Fibroblast of upper back skin (primary cell): Measurements from ENCODE around the gene METTL23.
A peak's percentile ranks its signal among the peaks of the same experiment; 100 is the strongest.

ENCODE experiments used
- DNase-seq: peaks from one replicate; pipeline ENCODE4 v3.0.0-alpha.2; 2013

The METTL23 gene

GRCh38 chr17:76726776-76727718, at the start of gene METTL23:
Gene METTL23 (plus strand): TSS chr17:76726839. CDS start chr17:76729711, 2,872 bp downstream.
- DNase-seq = peak; percentile 75

- no peak for DNase-seq
These were observed 49.2 kb upstream of the METTL23 start for GRCh38 chr17:76677406-76677805.

GRCh38 chr17:76678330-76678729, 48.3 kb upstream of the METTL23 start:
- no peak for DNase-seq

- no peak for DNase-seq
These were observed 47.4 kb upstream of the METTL23 start for GRCh38 chr17:76679239-76679638.

- DNase-seq = peak; percentile 56
These were observed 45.2 kb upstream of the METTL23 start for GRCh38 chr17:76681222-76682137.

GRCh38 chr17:76682296-76682695, 44.3 kb upstream of the METTL23 start:
- DNase-seq = peak; percentile 62

- DNase-seq = no peak
These were observed 43.5 kb upstream of the METTL23 start for GRCh38 chr17:76683011-76683755.

- DNase-seq = no peak
These were observed 42.5 kb upstream of the METTL23 start for GRCh38 chr17:76683921-76684745.

GRCh38 chr17:76684756-76685155, 41.9 kb upstream of the METTL23 start:
- DNase-seq = no peak

- no peak for DNase-seq
These were observed 41.3 kb upstream of the METTL23 start for GRCh38 chr17:76685366-76685765.

- DNase-seq = no peak
These were observed 40.8 kb upstream of the METTL23 start for GRCh38 chr17:76685846-76686245.

GRCh38 chr17:76686538-76687297, 39.9 kb upstream of the METTL23 start:
- no peak for DNase-seq

GRCh38 chr17:76687298-76688164, 39.1 kb upstream of the METTL23 start:
- no peak for DNase-seq

GRCh38 chr17:76688165-76688622, 38.4 kb upstream of the METTL23 start:
- no peak for DNase-seq

GRCh38 chr17:76689859-76690258, 36.8 kb upstream of the METTL23 start:
- DNase-seq = no peak

- no peak for DNase-seq
These were observed 35.9 kb upstream of the METTL23 start for GRCh38 chr17:76690596-76691280.

GRCh38 chr17:76691379-76692191, 35.1 kb upstream of the METTL23 start:
- DNase-seq = no peak
